H1 (cell line): Measurements from ENCODE around the gene RAP1A. TPM values are rescaled to one million over a fixed set of nuclear protein-coding genes. Genes with fewer than 3 reads are reported as not detected.

Source experiments
- CTCF ChIA-PET: fragments of 300-600 bp; sonication (Branson Sonifier 250); formaldehyde crosslinking; loops from one replicate; lab custom pipeline; 2021; ENCODE audit not compliant: partially characterized antibody; lab: Charles Lee
- POLR2A ChIA-PET: fragments of 300-600 bp; sonication (Branson Sonifier 250); formaldehyde crosslinking; loops from one replicate; lab custom pipeline; 2021; ENCODE audit warnings: inconsistent platforms; ENCODE audit not compliant: partially characterized antibody; lab: Charles Lee
- DNase-seq, 2 experiments: peaks; one replicate each; pipeline versions ENCODE4 v3.0.0 to v3.0.0-alpha.2; 2010 to 2022; ENCODE audit warnings: low spot score in 2 of 2, low read depth in 1 of 2, mixed read lengths in 1 of 2
- FAIRE-seq: peaks from 2 replicates; lab custom pipeline; 2011; peaks lifted over from hg19 to GRCh38; lab: Jason Lieb, UNC
- H2AFZ ChIP-seq: 2 replicates; pipeline ENCODE4 v1.8.1; 2012; ENCODE audit warnings: low read length, inconsistent platforms
- H2AK5ac ChIP-seq: 2 replicates; pipeline ENCODE4 v1.6.1; 2013; ENCODE audit warnings: low read depth, low read length
- H2BK120ac ChIP-seq: replicated peaks from 2 replicates; pipeline ENCODE3; 2013; ENCODE audit warnings: low read depth, low read length, inconsistent platforms
- H2BK12ac ChIP-seq: 2 replicates; pipeline ENCODE4 v1.6.1; 2013; ENCODE audit warnings: low read depth, low read length
- H2BK15ac ChIP-seq: 2 replicates; pipeline ENCODE4 v1.6.1; 2013; ENCODE audit warnings: low read length
- H2BK20ac ChIP-seq: 2 replicates; pipeline ENCODE4 v1.6.1; 2013; ENCODE audit warnings: low read length
- H2BK5ac ChIP-seq: 2 replicates; pipeline ENCODE4 v1.6.1; 2013; ENCODE audit warnings: low read depth, low read length
- H3K14ac ChIP-seq: 2 replicates; pipeline ENCODE4 v1.6.1; 2013; ENCODE audit warnings: inconsistent platforms; ENCODE audit not compliant: insufficient read length
- H3K18ac ChIP-seq: 2 replicates; pipeline ENCODE4 v1.6.1; 2013; ENCODE audit warnings: low read length; ENCODE audit errors: extremely low read depth
- H3K23ac ChIP-seq: 2 replicates; pipeline ENCODE4 v1.6.1; 2013; ENCODE audit warnings: inconsistent platforms; ENCODE audit not compliant: insufficient read length
- H3K23me2 ChIP-seq: 2 replicates; pipeline ENCODE4 v1.6.1; 2013; ENCODE audit warnings: low read depth, low read length
- H3K27ac ChIP-seq: 2 replicates; pipeline ENCODE4 v1.6.1; 2011; ENCODE audit warnings: low read depth, low read length, inconsistent platforms
- H3K27me3 ChIP-seq, 4 experiments: replicated peaks in 1 of 4; 1 replicate in 1 of 4; 2 replicates in 3 of 4; pipeline versions ENCODE4 v1.6.1 to v1.8.1; 2011 to 2013; ENCODE audit warnings: low read length in 3 of 4, mild to moderate bottlenecking in 3 of 4, inconsistent platforms in 2 of 4, mixed read lengths in 2 of 4, moderate library complexity in 1 of 4; ENCODE audit not compliant: control insufficient read depth in 3 of 4, insufficient read depth in 3 of 4; ENCODE audit errors: extremely low read depth in 1 of 4
- H3K36me3 ChIP-seq, 4 experiments: 2 replicates each; pipeline versions ENCODE4 v1.6.1 to v1.8.1; 2011 to 2013; ENCODE audit warnings: mild to moderate bottlenecking in 4 of 4, low read length in 3 of 4, moderate library complexity in 2 of 4, control low read depth in 1 of 4, inconsistent platforms in 1 of 4; ENCODE audit not compliant: insufficient read depth in 4 of 4, control insufficient read depth in 2 of 4
- H3K4ac ChIP-seq: replicated peaks from 2 replicates; pipeline ENCODE3; 2013; ENCODE audit warnings: low read length, low read depth, mixed read lengths, inconsistent platforms; ENCODE audit not compliant: insufficient read length
- H3K4me1 ChIP-seq, 4 experiments: replicated peaks in 1 of 4; 1 replicate in 1 of 4; 2 replicates in 3 of 4; pipeline versions ENCODE4 v1.6.1 to v1.8.1; 2011 to 2013; ENCODE audit warnings: low read length in 3 of 4, inconsistent platforms in 2 of 4, mixed read lengths in 1 of 4; ENCODE audit not compliant: insufficient read depth in 4 of 4, control insufficient read depth in 3 of 4
- H3K4me2 ChIP-seq, 2 experiments: 2 replicates each; pipeline versions ENCODE4 v1.6.1 to v1.8.1; 2011 to 2013; ENCODE audit warnings: low read depth in 2 of 2, low read length in 2 of 2, control low read depth in 1 of 2, inconsistent platforms in 1 of 2, mild to moderate bottlenecking in 1 of 2; ENCODE audit not compliant: insufficient read depth in 1 of 2
- H3K4me3 ChIP-seq, 4 experiments: fragments of 200-600, 300-600 bp in 1 of 4; sonication (generic), shearing (Covaris generic), sonication (Bioruptor Twin) in 1 of 4; 2 replicates each; pipeline versions ENCODE4 v1.5.1 to v1.8.1; 2011 to 2016; ENCODE audit warnings: low read length in 4 of 4, low read depth in 3 of 4, control low read depth in 2 of 4, inconsistent platforms in 2 of 4, mild to moderate bottlenecking in 2 of 4, mixed read lengths in 1 of 4, moderate library complexity in 1 of 4; ENCODE audit not compliant: insufficient read depth in 2 of 4; ENCODE audit errors: extremely low read depth in 1 of 4
- H3K56ac ChIP-seq: replicated peaks from 2 replicates; pipeline ENCODE3; 2013; ENCODE audit warnings: low read depth, mild to moderate bottlenecking, mixed read lengths, low read length, inconsistent platforms; ENCODE audit not compliant: insufficient read length
- H3K79me1 ChIP-seq: 2 replicates; pipeline ENCODE4 v1.6.1; 2013; ENCODE audit warnings: low read depth, low read length, control low read depth
- H3K79me2 ChIP-seq, 2 experiments: 2 replicates each; pipeline versions ENCODE4 v1.6.1 to v1.8.1; 2012 to 2013; ENCODE audit warnings: low read length in 2 of 2, mild to moderate bottlenecking in 2 of 2, inconsistent platforms in 1 of 2; ENCODE audit not compliant: insufficient read depth in 2 of 2, control insufficient read depth in 1 of 2
- H3K9ac ChIP-seq, 4 experiments: replicated peaks in 1 of 4; 1 replicate in 1 of 4; 2 replicates in 3 of 4; pipeline versions ENCODE4 v1.6.1 to v1.8.1; 2011 to 2013; ENCODE audit warnings: low read depth in 3 of 4, low read length in 3 of 4, control low read depth in 2 of 4, mild to moderate bottlenecking in 2 of 4, moderate library complexity in 2 of 4, inconsistent platforms in 1 of 4; ENCODE audit errors: extremely low read depth in 1 of 4
- H3K9me3 ChIP-seq, 2 experiments: 2 replicates each; pipeline versions ENCODE4 v1.6.1 to v1.8.1; 2012 to 2013; ENCODE audit warnings: mild to moderate bottlenecking in 2 of 2, moderate library complexity in 2 of 2, control low read depth in 1 of 2, inconsistent platforms in 1 of 2, low read depth in 1 of 2, low read length in 1 of 2, mixed read lengths in 1 of 2; ENCODE audit not compliant: insufficient read depth in 2 of 2
- H4K20me1 ChIP-seq, 2 experiments: replicated peaks in 1 of 2; 2 replicates each; pipeline versions ENCODE3 to v1.8.1; 2011 to 2013; ENCODE audit warnings: inconsistent platforms in 2 of 2, low read length in 2 of 2, mild to moderate bottlenecking in 1 of 2; ENCODE audit not compliant: insufficient read depth in 2 of 2, control insufficient read depth in 1 of 2
- H4K5ac ChIP-seq: 2 replicates; pipeline ENCODE4 v1.6.1; 2013; ENCODE audit warnings: low read length, low read depth, mixed read lengths, inconsistent platforms; ENCODE audit not compliant: insufficient read length
- H4K8ac ChIP-seq: 2 replicates; pipeline ENCODE4 v1.8.0; 2013; ENCODE audit warnings: mild to moderate bottlenecking, moderate library complexity, low read length, inconsistent platforms; ENCODE audit not compliant: insufficient read depth; ENCODE audit errors: extremely low read depth
- H4K91ac ChIP-seq: replicated peaks from 2 replicates; pipeline ENCODE3; 2013; ENCODE audit warnings: low read length, mixed read lengths, inconsistent platforms; ENCODE audit not compliant: insufficient read length
- BACH1 ChIP-seq: IDR thresholded peaks from 2 replicates; pipeline ENCODE4 v1.6.1; 2012; ENCODE audit warnings: low read length, improper control_type of control experiment
- CEBPB ChIP-seq: IDR thresholded peaks from 2 replicates; pipeline ENCODE4 v1.6.1; 2012; ENCODE audit warnings: low read depth, low read length
- KDM5A ChIP-seq: fragments of 200-600 bp; IDR thresholded peaks from 2 replicates; pipeline ENCODE4 v1.7.1; 2012; ENCODE audit warnings: mild to moderate bottlenecking, low read length, inconsistent platforms, mixed read lengths
- WGBS, 2 experiments: shearing (Covaris generic) in 1 of 2; methylation state at CpG; one replicate each; pipeline versions ENCODE4 v1.1.6 to v1.1.7; 2013 to 2015; ENCODE audit warnings: low lambda C conversion rate in 2 of 2, mixed read lengths in 2 of 2, inconsistent platforms in 1 of 2, low coverage in 1 of 2, missing lambda C conversion rate in 1 of 2; ENCODE audit not compliant: insufficient replicate concordance in 2 of 2, insufficient coverage in 1 of 2, insufficient read length in 1 of 2; ENCODE audit errors: extremely low coverage in 1 of 2, missing lambda C conversion rate in 1 of 2; 5-methylcytosine and 5-hydroxymethylcytosine counted together
- polyA plus RNA-seq, 7 experiments: library from polyadenylated mRNA; depleted of rRNA in 3 of 7; stranded (reverse) in 5 of 7; unstranded in 2 of 7; fragments of >200 nt in 5 of 7; fragments of 200-250 nt in 2 of 7; gene quantifications; 1 replicate in 5 of 7; 2 replicates in 1 of 7; 4 replicates in 1 of 7; pipeline versions ENCODE4 v1.2.1 to v1.2.3, GENCODE V29; 2011 to 2013; ENCODE audit warnings: missing spikeins in 2 of 7, mixed read lengths in 2 of 7
- total RNA-seq: library from RNA; stranded (reverse); fragmentation: NEBNext Ultra II Directional; extraction: Animal tissue kit (Norgen Biotek cat#: 25700); gene quantifications from 2 replicates; pipeline ENCODE4 v1.2.1, GENCODE V29; 2021
- TF ChIP-seq, protein P1 (sequence below): IDR thresholded peaks from 2 replicates; pipeline ENCODE4 v1.6.1; 2011; ENCODE audit warnings: low read depth, mild to moderate bottlenecking, low read length; ENCODE audit not compliant: insufficient read depth

The RAP1A gene
- total and polyA plus RNA-seq, 2 of the 8 experiments (the other 6 are each of a cell fraction or from before 2014, with no cell fraction given): 10.9 to 35.8 TPM

DNA sequence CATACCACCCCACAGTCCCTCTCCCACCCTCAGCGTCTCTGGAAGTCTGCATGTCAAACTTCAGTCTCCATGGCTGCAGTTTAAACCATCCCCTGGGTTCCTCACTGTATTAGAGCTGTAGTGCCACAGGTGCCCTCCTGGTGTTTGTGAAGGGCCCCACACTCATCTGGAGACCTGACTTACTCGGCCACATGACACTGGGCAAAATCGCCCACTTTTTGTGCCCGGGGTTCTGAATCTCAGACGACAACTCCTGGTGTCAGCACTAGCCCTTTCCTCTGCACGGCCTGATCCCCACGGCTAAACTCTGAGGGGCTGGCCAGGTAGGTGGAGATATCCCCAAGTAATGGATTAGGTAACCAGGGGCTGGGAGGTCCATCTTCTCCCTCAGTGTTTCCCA is 113.1 kb downstream of the RAP1A start:
- Histone ChIP-seq H2AK5ac (no peak overlapping the region), H3K27ac (no peak overlapping the region), H3K4me2 (no peak overlapping the region), H4K20me1 (peaks cover 3 to 9% of the 10 kb centered on the region in 2 experiments), H3K4me1 (peaks cover 17 to 34% (median 25%) of the 10 kb centered on the region in 4 experiments), H3K27me3 (no peaks in the 10 kb centered on the region; a peak in 1 of 7 replicates), H2AFZ (no peak overlapping the region), H3K14ac (no peak overlapping the region), H3K18ac (no peak overlapping the region), H3K79me1 (peaks cover 17% of the 10 kb centered on the region), H3K4ac (no peak overlapping the region), H3K79me2 (peaks cover 0 to 59% of the 10 kb centered on the region in 2 experiments; a peak in 3 of 4 replicates), H4K5ac (no peak overlapping the region), H3K36me3 (peaks cover 0 to 3% (median 1%) of the 10 kb centered on the region in 4 experiments; a peak in 3 of 8 replicates), H3K56ac (no peak overlapping the region), H2BK20ac (no peak overlapping the region), H4K8ac (0 out of 2 replicates have a peak overlapping the region, but pooled peaks have one; percentile 37), H3K4me3 (no peak overlapping the region), H3K9ac (no peak overlapping the region), H2BK12ac (no peak overlapping the region), H2BK5ac (no peak overlapping the region), H3K23ac (no peak overlapping the region), H2BK15ac (no peak overlapping the region), H3K23me2 (peaks cover 2% of the 10 kb centered on the region; the same call in 1 of the 2 replicates), H4K91ac (no peak overlapping the region), H2BK120ac (no peak overlapping the region)
- FAIRE-seq (no peak), DNase-seq (peak in 1 of 2 experiments; percentile 20)
- 97% methylated on average over 7 of the region's 7 CpGs; no CpG with 5 or more reads in 1 of the 2 experiments for WGBS, 2 experiments
- ChIA-PET CTCF (interaction anchor here (40.4 to 42.0 kb wide), 2 partner anchors 3 to 12 kb away, joined by 1070 read pairs; partner anchors contain the start of genes DDX20 and INKA2), POLR2A (interaction anchor here (0.8 to 19.0 kb wide), 3 partner anchors 11 to 224 kb away, joined by 3 to 343 read pairs (median 3); no protein-coding TSS in a partner anchor)
- TF ChIP-seq BACH1 (no peak), CEBPB (no peak), KDM5A (no peak)
- TF ChIP-seq, protein P1, sequence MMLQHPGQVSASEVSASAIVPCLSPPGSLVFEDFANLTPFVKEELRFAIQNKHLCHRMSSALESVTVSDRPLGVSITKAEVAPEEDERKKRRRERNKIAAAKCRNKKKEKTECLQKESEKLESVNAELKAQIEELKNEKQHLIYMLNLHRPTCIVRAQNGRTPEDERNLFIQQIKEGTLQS: no peak
- TF ChIP-seq, all 59 proteins: peak for 0
- no peaks in the 10 kb centered on the region for H3K9me3 ChIP-seq
